Fibroblast of lung (primary cell): ENCODE results near the gene TENT4A. TPM values are rescaled to one million over a fixed set of nuclear protein-coding genes. Genes with fewer than 3 reads are reported as not detected.

Experiments used
- DNase-seq, 2 donors: peaks; one replicate each; pipeline versions ENCODE4 v3.0.0 to v3.0.0-alpha.2; 2010; ENCODE audit warnings: low read depth in 2 of 2
- H2AFZ ChIP-seq: 2 replicates; pipeline ENCODE4 v1.5.1; 2012; ENCODE audit warnings: low read length, control low read depth, inconsistent platforms
- H3K27ac ChIP-seq: 2 replicates; pipeline ENCODE4 v1.5.1; 2011; ENCODE audit warnings: low read length, control low read depth; ENCODE audit not compliant: insufficient read depth
- H3K27me3 ChIP-seq: 2 replicates; pipeline ENCODE4 v1.5.1; 2011; ENCODE audit warnings: mild to moderate bottlenecking, low read length; ENCODE audit not compliant: control insufficient read depth, insufficient read depth
- H3K36me3 ChIP-seq: 2 replicates; pipeline ENCODE4 v1.5.1; 2011; ENCODE audit warnings: low read length; ENCODE audit not compliant: control insufficient read depth, insufficient read depth
- H3K4me1 ChIP-seq: 2 replicates; pipeline ENCODE4 v1.5.1; 2011; ENCODE audit warnings: low read length; ENCODE audit not compliant: control insufficient read depth, insufficient read depth; ENCODE audit errors: extremely low read depth
- H3K4me2 ChIP-seq: 2 replicates; pipeline ENCODE4 v1.5.1; 2011; ENCODE audit warnings: low read length, control low read depth; ENCODE audit not compliant: insufficient read depth; ENCODE audit errors: extremely low read depth
- H3K4me3 ChIP-seq, 4 experiments: fragments of 200-600 bp in 1 of 4; sonication (generic) in 1 of 4; replicated peaks in 1 of 4; 2 replicates each; pipeline ENCODE4 v1.5.1; 2011 to 2016; ENCODE audit warnings: low read length in 4 of 4, low read depth in 3 of 4, mild to moderate bottlenecking in 3 of 4, control low read depth in 2 of 4, inconsistent platforms in 1 of 4, mixed read lengths in 1 of 4; ENCODE audit not compliant: insufficient read depth in 1 of 4; ENCODE audit errors: control extremely low read depth in 1 of 4
- H3K79me2 ChIP-seq: 2 replicates; pipeline ENCODE4 v1.5.1; 2012; ENCODE audit warnings: mild to moderate bottlenecking, low read length, inconsistent platforms; ENCODE audit not compliant: control insufficient read depth, insufficient read depth
- H3K9ac ChIP-seq: 2 replicates; pipeline ENCODE4 v1.5.1; 2011; ENCODE audit warnings: mild to moderate bottlenecking, low read length, control low read depth; ENCODE audit not compliant: insufficient read depth
- H3K9me3 ChIP-seq: 2 replicates; pipeline ENCODE4 v1.5.1; 2012; ENCODE audit warnings: low read depth, low read length; ENCODE audit not compliant: control insufficient read depth, insufficient read depth
- H4K20me1 ChIP-seq: 2 replicates; pipeline ENCODE4 v1.5.1; 2011; ENCODE audit warnings: low read length; ENCODE audit not compliant: control insufficient read depth, insufficient read depth; ENCODE audit errors: extremely low read depth
- CTCF ChIP-seq, 2 donors: IDR thresholded peaks in 1 of 2; conservative IDR thresholded peaks in 1 of 2; 1 replicate in 1 of 2; 2 replicates in 1 of 2; pipeline ENCODE4 v1.5.1; 2011 to 2012; ENCODE audit warnings: low read length in 2 of 2, control low read depth in 1 of 2, inconsistent platforms in 1 of 2, low read depth in 1 of 2, mild to moderate bottlenecking in 1 of 2
- EZH2 ChIP-seq: IDR thresholded peaks from 2 replicates; pipeline ENCODE4 v1.5.1; 2012; ENCODE audit warnings: low read length, control low read depth, mild to moderate bottlenecking; ENCODE audit errors: missing control alignments
- polyA plus RNA-seq, 2 donors: library from polyadenylated mRNA; depleted of rRNA in 1 of 2; stranded (reverse) in 1 of 2; unstranded in 1 of 2; fragments of >200 nt; gene quantifications; 2 replicates each; pipeline ENCODE4 v1.2.1, GENCODE V29; 2011 to 2012; ENCODE audit warnings: missing spikeins in 1 of 2
- total RNA-seq: library from RNA; depleted of rRNA; stranded (reverse); fragments of >200 nt; gene quantifications from 2 replicates; pipeline ENCODE4 v1.2.1, GENCODE V29; 2014

Gene TENT4A
- total and polyA plus RNA-seq, 2 donors (not counting 1 experiment from before 2014, with no cell fraction given), result 3.1 to 10.4 TPM

DNA sequence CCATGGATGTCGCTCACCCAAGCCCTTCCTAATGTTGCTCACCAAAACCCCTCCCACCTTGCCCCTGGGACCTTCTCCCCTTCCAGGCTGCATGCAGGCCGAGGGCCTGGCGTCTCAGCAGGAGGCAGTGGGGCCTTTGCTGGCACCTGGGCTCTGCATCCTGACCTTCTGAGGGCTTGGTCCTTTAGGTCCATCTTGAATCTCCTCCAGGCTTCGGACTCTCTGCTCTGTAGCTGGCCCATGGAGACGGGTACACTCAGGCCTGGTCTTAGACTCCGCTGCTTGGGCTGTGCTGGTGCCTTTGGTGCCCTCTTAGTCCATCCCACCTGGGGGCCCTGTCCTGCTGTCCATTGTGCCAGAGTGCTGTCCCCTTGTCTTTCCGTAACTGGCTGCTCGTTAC, 14.0 kb downstream of the TENT4A start:
- no peaks in the 10 kb centered on the region for H3K36me3 ChIP-seq
- TF ChIP-seq EZH2 (no peak), CTCF (conservative IDR thresholded peaks at IDR 0.05 in 1 of 2, IDR thresholded peaks at IDR 0.05 in 1 of 2; ENCODE audit: low read depth in 1 of 2, low read length in 2 of 2) (no peak)
- H3K9ac ChIP-seq, result no peak overlapping the region
- H3K4me1 ChIP-seq, result peaks cover 12% of the 10 kb centered on the region
- H2AFZ ChIP-seq, result no peak overlapping the region
- no peak overlapping the region for H3K4me2 ChIP-seq
- no peak overlapping the region for H3K4me3 ChIP-seq
- no peak for DNase-seq
- no peaks in the 10 kb centered on the region for H3K27me3 ChIP-seq
- H3K79me2 ChIP-seq, result peaks cover 98% of the 10 kb centered on the region
- no peaks in the 10 kb centered on the region for H4K20me1 ChIP-seq
- H3K27ac ChIP-seq, result no peak overlapping the region
- H3K9me3 ChIP-seq, result no peaks in the 10 kb centered on the region

GRCh38 chr5:6728011-6728794, 15.0 kb downstream of the TENT4A start:
- H3K4me1 ChIP-seq, result peaks cover 18% of the 10 kb centered on the region
- no peak overlapping the region for H3K4me3 ChIP-seq
- no peaks in the 10 kb centered on the region for H3K9me3 ChIP-seq
- peaks cover 94% of the 10 kb centered on the region for H3K79me2 ChIP-seq
- H2AFZ ChIP-seq, result no peak overlapping the region
- no peak overlapping the region for H3K27ac ChIP-seq
- H4K20me1 ChIP-seq, result no peaks in the 10 kb centered on the region
- H3K9ac ChIP-seq, result no peak overlapping the region
- H3K36me3 ChIP-seq, result no peaks in the 10 kb centered on the region
- no peak for DNase-seq
- H3K4me2 ChIP-seq, result no peak overlapping the region
- H3K27me3 ChIP-seq, result no peaks in the 10 kb centered on the region
- no peak for TF ChIP-seq EZH2
- no peak for TF ChIP-seq CTCF (conservative IDR thresholded peaks at IDR 0.05 in 1 of 2, IDR thresholded peaks at IDR 0.05 in 1 of 2; ENCODE audit: low read depth in 1 of 2, low read length in 2 of 2)

DNA sequence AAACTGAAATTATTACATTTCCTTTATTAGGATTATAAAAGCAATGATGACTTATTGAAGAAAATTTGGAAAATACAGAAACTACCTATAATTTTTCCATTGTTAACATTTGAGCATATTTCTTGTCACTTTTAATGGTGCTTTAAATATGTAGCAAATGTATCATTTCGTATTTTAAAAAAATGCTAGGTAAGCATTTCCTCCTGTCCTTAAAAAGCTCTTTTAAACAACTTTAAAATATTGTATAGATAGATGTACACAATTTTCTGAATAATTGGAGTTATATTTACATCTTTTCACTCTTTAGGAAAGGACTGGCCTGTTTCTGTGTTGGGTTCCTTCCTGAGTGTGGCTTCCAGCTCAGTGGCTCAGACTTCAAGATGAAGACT, 15.6 kb downstream of the TENT4A start:
- Histone ChIP-seq H4K20me1 (no peaks in the 10 kb centered on the region), H3K9me3 (no peaks in the 10 kb centered on the region), H3K36me3 (no peaks in the 10 kb centered on the region), H3K4me1 (peaks cover 22% of the 10 kb centered on the region), H3K9ac (no peak overlapping the region), H3K27ac (no peak overlapping the region), H3K79me2 (peaks cover 94% of the 10 kb centered on the region), H2AFZ (no peak overlapping the region), H3K27me3 (no peaks in the 10 kb centered on the region), H3K4me2 (no peak overlapping the region), H3K4me3 (no peak overlapping the region)
- DNase-seq, result no peak
- TF ChIP-seq CTCF (conservative IDR thresholded peaks at IDR 0.05 in 1 of 2, IDR thresholded peaks at IDR 0.05 in 1 of 2; ENCODE audit: low read depth in 1 of 2, low read length in 2 of 2), result no peak
- no peak for TF ChIP-seq EZH2
